Forelimb muscle (tissue), 1 donor: ENCODE results near the gene CHST15. TPM values are rescaled to one million over a fixed set of nuclear protein-coding genes. Genes with fewer than 3 reads are reported as not detected.

Experiments used
- DNase-seq: peaks from one replicate; pipeline ENCODE4 v3.0.0-alpha.2; 2013; ENCODE audit warnings: low read depth
- polyA plus RNA-seq: library from polyadenylated mRNA; unstranded; fragments of 120-200 nt; gene quantifications from one replicate; pipeline ENCODE4 v1.2.1, GENCODE V29; 2013; ENCODE audit not compliant: insufficient read length

The CHST15 gene, protein sequence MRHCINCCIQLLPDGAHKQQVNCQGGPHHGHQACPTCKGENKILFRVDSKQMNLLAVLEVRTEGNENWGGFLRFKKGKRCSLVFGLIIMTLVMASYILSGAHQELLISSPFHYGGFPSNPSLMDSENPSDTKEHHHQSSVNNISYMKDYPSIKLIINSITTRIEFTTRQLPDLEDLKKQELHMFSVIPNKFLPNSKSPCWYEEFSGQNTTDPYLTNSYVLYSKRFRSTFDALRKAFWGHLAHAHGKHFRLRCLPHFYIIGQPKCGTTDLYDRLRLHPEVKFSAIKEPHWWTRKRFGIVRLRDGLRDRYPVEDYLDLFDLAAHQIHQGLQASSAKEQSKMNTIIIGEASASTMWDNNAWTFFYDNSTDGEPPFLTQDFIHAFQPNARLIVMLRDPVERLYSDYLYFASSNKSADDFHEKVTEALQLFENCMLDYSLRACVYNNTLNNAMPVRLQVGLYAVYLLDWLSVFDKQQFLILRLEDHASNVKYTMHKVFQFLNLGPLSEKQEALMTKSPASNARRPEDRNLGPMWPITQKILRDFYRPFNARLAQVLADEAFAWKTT
- 13.9 TPM for polyA plus RNA-seq

DNA sequence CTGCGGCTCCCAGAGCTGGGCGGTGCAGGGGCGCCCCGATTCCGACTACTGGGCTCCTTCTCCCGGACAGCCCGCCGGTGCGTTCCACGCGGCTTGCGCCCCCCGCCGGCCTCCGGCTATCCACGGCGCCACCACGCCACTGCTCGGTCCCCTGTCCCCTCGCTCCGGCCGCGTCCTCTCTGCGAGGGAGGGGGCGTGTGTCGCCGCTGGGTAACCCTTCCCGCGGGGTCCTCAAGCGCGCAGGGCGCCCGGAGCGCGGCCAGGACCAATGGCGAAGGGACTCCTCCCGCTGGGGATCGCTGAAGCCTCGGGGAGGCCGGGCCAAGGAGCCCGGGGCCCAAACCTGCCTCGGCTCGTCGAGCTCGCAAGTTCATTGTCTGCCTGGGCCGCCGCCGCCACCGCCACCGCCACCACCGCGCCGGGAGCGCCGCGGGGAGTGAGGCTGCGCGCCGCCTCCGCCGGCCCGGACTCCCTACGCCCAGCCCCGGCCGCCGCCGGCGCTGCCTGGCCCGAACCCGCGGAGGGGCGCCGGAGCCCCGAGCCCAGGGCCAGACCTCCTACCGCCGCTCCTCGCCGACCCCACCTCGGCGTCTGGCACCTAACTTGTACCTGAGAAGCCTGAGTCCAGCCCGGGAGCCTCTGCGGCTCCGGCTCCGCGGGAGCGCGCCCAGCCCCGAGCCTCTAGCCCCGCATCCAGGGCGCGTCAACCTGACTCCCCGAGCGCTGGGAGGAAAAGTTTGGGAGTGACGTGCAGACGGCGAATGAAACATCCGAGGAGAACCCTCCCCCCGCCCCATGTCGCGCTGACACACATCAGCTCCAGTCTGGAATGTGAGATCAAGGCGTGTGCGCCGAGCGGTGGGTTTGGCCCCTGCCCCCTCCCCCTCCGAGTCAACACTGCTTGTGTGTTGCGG, at the start of gene CHST15:
TSS of gene CHST15 (minus strand) at position 739 of the 914 bp plus-strand sequence. CDS start 47,386 bp downstream, outside the sequence.
- DNase-seq: no peak

DNA sequence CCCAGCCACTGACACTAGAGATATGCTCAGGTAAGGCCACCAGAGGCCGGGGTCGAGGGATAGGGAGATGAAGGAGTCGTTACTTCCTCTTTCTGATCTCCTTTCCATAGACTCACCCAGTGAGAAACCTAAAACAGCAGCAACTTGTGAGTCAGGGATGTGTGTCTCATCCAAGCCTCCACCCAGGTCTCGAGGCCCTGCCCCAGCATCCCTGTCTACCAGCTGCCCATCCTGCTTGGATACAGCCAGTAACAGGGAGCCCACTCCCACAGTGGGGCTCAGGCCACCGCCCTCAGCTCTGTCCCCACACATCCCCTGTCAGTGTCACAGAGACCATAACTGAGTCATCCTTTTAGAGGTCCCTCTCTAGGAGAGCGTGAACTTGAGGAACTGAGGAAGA, 49.6 kb upstream of the CHST15 start:
- no peak for DNase-seq

DNA sequence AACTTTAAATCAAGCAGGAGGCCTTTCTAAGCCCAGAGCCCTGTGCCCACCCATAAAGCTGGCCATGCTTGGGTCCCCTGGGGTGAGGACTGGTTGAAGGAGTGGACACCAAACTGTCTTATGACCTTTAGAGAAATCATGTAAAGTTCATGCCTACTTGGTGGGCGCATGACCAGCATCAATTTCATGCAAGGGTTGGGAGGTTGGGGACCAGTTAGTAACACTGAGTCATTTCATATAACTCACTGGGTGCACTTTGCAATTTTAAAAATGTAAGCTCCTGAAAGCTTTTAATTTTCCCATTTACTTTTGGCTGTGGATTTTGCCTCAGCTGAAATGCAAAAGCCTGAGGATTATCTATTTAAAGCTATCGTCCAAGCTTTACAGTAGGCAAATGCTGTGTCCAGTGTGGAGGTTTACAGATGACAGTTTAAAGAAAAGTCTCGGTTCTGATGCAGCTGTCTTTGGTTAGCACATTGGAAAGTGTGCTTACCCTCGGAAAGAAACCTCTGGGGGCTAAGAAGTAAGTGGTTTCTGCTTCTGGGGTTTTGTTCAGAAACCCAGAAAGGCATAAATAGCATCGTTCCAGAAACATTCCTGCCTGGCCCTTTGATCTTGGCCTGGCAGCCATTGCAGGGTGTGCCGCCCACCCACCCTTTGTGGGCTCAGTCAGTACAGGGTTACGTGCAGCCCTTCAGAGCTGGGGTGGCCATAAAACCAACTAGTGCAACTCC, 48.8 kb upstream of the CHST15 start:
- no peak for DNase-seq

DNA sequence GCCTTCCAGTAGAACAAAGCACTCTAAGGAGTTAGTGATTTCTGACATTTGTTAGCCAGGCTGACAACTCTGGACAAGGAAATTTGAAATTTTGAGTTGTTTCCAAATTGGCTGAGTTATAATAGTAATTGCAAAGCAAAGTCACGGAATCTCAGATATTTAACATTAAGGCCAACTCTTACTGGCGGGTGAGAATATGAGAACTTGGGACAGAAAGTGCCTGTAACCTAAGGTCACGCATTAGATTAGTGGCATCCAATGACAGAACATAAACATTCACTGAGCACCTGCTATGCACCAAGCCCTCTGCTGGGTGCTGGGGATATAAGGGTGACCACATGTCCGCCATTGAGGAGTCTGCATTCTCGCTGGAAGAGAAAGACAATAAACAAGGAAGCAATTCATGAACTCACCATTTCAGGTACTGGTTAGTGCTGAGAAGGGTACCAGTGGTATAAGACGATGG, 45.5 kb upstream of the CHST15 start:
- DNase-seq: no peak

DNA sequence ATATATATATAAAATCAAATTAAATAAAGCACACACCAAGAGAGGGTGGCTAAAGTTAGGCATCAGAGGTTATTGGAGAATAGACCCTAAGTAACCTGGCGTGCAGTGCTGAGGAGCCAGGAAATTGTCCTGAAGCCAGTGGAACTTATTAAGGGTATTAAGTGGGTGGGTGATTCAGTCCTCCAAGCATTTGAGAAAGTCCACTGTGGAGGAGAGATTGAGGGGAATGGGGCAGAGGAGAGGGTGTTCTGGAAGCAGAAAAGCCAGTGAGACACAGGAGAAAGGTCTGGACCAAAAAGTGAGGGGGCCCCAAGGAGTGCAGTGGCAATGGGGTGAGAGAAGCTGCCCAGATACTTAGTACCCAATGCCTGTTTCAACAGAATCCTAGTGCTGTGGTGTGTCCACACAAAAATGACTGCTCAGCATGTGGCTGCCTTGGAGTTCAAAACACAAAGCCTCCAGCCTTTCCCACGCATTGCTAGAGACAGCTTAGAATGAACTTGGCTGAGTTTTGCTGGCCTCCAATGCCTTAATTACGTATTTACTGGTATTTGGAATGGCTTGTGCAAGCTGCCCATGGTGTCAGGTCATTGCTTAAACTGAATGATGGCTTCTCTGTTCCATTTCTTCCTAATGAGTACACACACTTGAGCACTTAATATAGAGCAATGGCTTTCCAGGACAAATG, 44.9 kb upstream of the CHST15 start:
- DNase-seq: no peak

DNA sequence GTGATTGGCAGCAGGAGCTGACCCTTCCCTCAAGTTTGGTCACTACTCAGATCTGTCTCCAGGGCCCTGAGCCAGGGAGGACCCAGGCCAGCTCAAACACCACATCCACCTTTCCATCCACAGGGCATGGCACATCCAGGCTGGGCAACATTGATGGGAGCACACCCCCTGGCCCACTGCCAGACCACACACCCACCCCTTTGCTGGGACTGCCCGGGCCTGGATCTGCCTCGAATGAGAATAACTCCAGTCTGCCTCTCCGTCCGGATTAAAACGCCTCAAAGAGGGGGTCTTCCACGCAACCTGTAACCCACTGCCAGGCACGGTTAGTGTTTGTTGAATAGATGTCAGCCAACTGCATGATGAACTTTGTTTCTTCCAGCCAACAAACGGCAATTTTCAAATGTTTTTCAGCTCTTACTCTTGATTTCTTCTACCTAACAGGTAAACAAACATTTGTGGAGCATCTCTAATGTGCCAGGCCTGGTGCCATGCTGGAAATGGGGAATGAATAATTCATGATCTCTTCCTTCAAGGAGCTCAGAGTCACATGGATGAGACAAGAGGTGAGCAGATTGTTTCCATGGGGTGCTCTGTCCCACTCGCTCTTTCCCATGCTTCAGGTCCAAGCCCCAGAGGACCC, 41.0 kb upstream of the CHST15 start:
- DNase-seq: no peak

DNA sequence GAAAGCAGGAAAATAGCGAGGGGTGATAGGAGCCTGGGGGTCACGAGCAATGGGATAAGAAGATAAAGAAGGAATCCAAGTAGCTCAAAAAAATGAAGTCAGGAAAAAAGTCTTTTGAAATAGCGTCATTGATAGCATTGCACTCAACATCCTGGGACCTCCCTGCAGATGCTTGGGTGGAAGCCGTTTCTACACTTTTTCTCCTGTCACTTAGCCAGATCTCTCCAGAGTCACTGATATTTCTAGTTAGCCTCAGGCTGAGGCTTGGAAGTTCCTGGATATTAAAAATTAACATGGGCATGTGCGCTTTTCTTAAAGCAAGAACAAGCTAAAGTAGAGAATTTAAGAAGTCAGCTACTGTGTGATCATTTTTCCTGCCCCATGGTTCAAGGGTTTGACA, 39.5 kb upstream of the CHST15 start:
- no peak for DNase-seq

DNA sequence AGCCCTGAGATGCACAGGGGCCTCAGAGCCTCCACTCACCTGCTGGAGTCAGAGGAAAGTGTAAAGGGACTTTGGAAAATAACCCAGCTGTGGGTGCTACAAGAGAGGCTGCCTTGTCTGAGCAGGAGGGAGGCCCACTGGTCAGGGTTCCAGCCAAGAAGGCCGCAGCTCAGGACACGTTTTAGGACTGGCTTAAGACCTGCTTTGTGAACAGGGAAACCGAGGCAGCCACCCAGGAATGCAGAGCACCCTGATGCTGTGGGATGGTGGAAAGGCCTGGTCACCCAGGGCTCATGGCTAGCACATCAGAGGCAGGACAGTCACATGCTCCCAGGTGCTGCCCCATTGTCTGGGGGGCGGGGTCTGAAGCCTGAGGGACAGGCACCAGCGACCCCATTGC, 38.9 kb upstream of the CHST15 start:
- DNase-seq: no peak

DNA sequence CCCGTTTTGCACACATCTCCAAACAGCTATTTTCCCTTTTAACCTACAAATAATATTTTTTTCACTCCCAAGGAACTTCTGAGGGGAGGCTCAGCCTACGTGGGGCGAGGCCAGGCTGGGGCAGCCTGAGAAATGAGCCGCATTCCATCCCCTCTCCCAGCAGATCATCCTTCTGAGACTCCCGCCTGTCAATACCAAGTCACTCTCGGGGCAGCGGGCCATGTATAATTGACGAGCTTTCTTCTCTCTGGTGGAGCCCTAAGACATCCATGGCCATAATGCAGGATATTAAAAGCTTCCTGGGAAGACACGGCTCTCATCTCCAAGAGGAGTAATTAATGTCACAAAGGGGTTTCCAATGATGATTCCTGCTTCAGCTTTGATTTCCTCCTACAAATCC, 37.8 kb upstream of the CHST15 start:
- DNase-seq: no peak

DNA sequence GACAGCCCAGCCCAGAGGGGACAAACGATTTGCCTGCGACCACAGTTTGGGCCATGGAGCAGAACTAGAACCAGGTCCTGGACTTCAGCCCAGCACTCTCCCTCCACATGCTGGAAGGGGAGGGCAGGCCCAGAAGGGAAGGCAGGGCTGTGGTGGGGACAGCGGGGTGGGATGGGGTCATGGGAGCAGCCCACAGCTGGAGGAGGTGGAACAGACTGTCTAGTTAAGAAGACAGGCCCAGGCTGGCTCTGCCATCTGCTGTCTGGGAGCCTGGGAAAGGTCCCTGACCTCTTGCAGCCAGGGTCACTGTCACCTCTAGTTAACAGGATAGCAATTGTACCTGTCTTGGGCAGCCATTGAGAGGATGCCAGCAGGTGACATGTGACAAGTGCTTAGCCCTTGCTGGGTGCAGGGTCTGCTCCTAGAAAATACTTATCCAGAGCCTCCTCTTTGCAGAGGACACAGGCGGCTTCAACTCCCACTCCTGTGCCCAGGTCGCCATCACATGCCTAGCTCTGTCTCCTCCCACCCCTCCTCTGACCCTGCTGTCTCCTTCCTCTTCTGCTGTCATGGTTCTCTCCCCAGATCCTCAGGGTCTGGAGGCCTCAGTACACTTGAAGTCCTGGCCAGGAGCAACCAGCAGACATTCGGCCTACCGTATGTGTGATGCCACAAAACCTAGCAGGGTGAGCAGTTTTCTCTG, 37.0 kb upstream of the CHST15 start:
- no peak for DNase-seq

DNA sequence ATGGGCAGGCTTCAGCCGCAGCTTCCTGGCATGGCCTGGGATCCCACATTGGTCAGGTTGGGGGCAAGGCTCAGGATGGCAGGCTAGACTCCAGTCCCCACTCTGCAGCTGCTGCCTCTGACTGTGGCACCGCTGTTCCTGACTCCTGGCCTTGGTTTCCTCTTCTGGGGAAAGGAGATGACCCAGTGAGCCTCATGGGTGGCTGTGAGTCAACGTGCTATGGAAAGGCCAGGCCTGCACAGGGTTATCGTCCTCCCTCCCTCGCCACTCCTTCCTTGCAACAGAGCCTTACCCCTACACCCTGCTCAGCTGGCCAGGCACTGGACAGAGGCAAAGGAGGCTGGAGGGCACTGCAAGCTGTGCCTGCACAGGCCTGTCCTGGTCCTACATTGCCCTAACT, 36.1 kb upstream of the CHST15 start:
- DNase-seq: no peak

DNA sequence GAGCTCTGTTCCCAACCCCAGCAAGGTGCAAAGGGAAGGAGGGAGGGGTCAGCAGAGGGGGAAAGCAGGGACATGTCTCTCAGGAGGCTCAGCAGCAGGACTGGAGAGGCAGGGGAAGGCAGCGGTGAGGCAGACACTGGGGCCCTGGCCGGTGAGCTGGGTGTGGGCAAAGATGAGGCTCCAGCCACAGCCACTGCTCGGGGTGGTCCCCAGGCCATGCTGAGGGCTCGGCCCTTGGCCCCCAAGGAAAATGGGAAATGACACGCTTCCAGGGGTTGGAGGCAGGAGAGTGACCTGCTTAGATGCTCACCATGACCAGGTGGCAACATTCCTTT, 35.4 kb upstream of the CHST15 start:
- DNase-seq: no peak

DNA sequence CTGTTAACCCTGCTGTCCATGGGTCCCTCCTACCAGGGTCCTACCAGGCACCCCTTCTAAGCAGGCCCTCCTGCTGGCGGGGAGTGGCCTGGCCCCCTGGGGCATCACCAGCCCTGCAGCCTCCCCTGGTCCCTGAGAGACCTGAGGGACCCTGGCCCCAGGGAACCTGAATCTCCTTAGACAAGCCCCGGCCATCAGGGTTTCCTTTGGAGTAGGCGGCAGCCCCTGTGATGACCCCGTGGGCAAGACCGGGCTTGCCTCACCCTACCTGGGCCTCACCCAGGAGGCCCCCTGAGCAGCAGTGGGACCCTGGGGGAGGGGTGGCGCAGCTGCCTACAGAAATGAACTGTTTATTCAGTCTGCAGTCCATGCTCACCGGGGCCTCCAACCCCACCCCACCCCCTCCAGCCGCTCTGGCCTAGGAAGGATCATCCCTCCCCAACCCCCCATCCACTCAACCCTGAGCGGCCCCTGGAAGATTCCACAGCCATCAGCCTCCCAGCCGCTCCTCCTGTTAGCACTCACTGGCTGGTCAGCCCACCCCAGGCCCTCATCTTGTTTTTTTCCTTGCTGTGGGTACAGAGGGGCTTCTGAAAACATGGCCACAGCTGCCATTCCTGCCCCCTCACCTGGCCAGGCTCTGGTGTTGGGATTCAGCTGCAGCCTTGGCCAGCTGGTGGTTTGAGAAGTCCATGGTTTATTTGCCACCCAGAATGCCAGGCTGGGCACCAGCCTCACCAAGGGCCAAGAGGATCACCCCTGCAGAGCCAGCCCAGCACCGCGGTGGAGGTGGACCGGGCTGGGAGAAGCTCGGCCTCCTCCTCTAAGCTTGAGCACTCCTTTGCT, 34.8 kb upstream of the CHST15 start:
- no peak for DNase-seq

DNA sequence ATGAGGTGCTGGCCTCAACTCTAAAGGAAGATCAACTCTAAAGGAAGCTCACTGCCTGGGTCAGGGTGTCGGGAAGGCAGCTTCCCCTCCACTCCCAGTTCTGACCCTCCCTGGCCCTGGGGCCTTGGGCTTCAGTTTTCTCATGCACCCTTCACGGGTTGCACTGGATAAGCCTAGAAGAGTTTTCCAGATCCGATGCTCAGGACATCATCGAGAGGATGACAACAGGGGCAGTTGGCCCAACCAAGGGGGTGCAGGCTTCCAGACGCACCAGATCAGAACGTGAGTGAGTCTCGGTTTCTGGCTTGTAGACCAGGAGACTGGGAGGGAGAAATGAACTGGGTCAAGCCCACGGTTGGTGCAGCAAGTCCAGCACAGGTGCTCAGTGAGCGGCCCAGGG, 34.2 kb upstream of the CHST15 start:
- no peak for DNase-seq

DNA sequence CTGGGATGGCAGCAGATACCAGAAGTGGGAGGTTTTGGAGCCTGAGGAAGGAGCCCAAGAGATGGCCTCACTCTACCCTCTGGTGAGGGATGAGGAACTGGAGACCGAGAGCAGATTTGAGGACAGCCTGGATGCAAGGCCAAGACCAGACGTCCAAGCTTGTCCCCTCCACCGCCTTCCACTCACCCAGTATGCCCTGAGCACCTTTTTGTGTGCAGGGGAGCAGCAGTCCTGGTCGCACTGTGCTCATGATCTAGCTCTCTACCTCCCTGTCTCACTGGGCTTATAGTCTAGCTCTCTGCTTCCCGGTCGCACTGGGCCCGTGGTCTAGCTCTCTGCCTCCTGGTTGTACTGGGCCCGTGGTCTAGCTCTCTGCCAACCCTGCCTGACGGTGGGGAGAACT, 33.6 kb upstream of the CHST15 start:
- no peak for DNase-seq

DNA sequence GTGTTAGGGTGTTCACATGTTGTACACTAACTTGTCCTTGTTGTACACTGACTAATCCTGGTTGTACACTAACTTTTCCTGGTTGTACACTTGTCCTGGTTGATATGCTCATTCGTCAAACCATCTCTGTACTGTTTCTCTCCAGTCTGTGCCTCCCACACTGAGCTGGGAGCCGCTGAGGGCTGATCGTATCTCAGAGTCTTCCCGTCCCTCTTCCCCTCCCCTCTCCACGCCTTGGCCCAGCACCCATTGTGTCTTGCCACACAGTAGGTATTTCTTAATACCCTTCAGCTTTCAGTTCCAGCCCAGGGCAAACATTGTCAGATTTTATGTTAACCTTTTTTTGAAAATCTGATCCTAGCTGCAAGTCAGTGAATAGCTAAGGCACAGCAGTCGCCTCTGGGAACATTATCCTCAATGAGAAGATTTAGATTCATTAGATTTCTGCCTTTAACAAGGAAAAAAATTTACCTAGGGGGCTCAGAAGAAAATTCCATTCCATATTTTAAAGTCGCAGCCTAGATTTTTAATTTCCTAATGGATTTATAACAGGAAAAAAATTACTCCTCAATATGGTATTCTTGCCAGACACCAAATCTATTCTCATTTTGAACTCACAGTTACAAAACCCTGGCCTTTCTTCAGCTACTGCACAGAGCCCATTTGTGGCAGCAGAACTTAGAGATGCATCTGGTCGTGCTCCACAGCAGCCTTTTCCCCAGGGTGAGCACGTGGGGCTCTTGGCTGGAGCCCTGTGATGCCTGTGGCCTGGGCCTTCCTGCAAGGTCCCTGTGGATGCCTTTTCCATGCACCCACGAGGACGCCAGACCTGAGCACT, 33.0 kb upstream of the CHST15 start:
- no peak for DNase-seq

DNA sequence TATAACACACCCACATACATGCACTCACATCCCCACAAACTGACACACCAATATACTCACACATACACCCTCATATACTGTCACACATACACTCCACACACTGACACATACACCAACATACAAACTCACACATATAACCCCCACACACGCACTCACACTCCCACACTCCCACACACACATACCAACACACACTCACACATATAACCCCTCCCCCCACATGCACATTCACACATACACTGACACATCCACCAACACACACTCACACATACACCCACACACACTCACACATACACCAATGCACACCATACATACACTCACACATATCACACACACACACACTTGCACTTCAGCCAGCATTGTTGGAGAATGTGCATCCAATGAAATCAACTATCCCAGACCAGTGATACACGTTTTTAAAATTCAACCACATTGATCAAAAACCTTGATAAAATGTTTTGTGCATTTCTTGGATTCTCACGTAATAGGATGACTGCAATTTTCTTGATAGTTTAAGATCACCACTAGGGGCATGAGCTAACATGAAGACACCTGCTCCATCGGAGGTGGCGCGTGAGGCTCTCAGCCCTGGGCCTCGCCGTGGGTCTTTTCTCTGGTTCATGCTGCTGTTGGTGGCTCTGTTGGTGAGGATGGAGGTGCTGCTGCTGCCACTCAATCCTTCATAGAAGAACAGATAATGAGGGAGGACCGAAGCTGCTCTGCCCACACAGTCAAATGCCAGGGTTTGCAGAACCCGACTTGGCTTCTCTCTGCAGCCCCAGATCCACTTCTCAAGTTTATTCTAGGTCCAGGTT, 32.1 kb upstream of the CHST15 start:
- DNase-seq: no peak
